ENCODE data around the gene MCRS1. TPM values are rescaled to one million over a fixed set of nuclear protein-coding genes. Genes with fewer than 3 reads are reported as not detected.

Gene MCRS1
- total RNA-seq, 1 experiment from 2014 or later, result 86.8 TPM

DNA sequence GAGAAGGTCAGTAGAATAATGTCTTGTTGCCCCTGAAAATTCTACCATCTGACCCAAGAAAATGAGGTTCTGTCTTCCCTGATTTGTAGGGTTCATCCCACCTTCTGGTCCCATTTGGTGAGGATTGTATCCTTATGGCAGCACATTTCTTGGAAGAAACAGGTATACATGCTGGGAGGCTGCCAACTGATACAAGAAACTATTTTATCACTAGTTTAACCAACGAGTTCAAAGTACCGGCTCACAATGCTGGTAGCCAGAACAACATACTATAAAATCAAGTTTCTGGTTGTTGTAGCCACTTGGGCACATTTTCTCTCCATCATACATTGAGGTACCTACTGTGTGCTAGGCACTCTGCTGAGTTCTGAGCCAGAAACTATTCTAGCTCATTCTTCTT lies 36.2 kb downstream of the MCRS1 start:
- Histone ChIP-seq H3K4me3 (ENCODE audit: low read length) (no peak overlapping the region), H3K27ac (ENCODE audit: low read length) (no peak overlapping the region), H3K9me2 (replicated peaks; ENCODE audit: low read length) (no peaks in the 10 kb centered on the region), H3F3A (ENCODE audit: low read length, unreplicated experiment) (peaks cover 4% of the 10 kb centered on the region), H3K36me3 (ENCODE audit: low read depth, low read length) (peaks cover 7% of the 10 kb centered on the region), H2AFZ (ENCODE audit: low read length) (no peak overlapping the region), H3K9me3 (ENCODE audit: low read length) (no peaks in the 10 kb centered on the region), H3K4me2 (ENCODE audit: low read length) (no peak overlapping the region), H4K20me1 (ENCODE audit: low read length) (no peaks in the 10 kb centered on the region), H3K27me3 (ENCODE audit: low read length) (no peaks in the 10 kb centered on the region), H3K79me2 (ENCODE audit: low read length) (no peaks in the 10 kb centered on the region), H3K9ac (ENCODE audit: low read length) (no peak overlapping the region), H3K4me1 (ENCODE audit: insufficient read depth, low read length) (peaks cover 9% of the 10 kb centered on the region)
- TF ChIP-seq EZH2phosphoT487 (IDR thresholded peaks at IDR 0.05; ENCODE audit: borderline replicate concordance, low read length), result no peak
- TF ChIP-seq EZH2 (IDR thresholded peaks at IDR 0.05; ENCODE audit: low read length, unreplicated experiment), result no peak
- TF ChIP-seq CTCF (conservative IDR thresholded peaks at IDR 0.05; ENCODE audit: low read depth, low read length), result no peak
- DNase-seq, result no peak
- ATAC-seq, result no peak
- ChIA-PET CTCF (no interaction called here), POLR2A (ENCODE audit: unreplicated experiment) (no interaction called here)
- intact Hi-C loops (cut with micrococcal nuclease), result no loop called here
- BruUV-seq (replicated peaks), result no TSS peak

DNA sequence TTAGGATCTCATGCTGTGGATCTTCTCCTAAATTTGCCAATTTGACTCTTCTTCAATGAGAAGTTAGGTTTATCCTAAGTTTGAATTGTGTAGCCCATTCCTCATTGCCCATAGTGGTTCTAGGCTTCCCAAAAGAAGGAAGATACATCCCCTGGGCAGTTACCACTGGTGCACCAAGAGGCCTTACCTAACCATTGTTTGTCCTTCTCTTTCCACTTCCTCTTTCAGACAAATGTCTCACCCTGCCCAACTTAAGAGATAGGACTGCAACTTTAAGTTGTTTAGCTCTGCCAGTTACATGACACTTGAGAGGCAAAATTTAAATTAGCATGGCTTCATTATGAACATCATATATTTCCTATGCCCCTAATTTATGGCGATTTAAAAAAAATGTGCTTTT lies 38.5 kb downstream of the MCRS1 start:
- ChIA-PET POLR2A (ENCODE audit: unreplicated experiment) (interaction anchor here (0.6 kb wide), 2 partner anchors 9 to 62 kb away, joined by 3 to 5 read pairs; no protein-coding TSS in a partner anchor), CTCF (no interaction called here)
- Histone ChIP-seq H3K4me1 (ENCODE audit: insufficient read depth, low read length) (0 out of 2 replicates have a peak, but pooled peaks cover 4% of the 10 kb centered on the region), H2AFZ (ENCODE audit: low read length) (no peak overlapping the region), H3K4me2 (ENCODE audit: low read length) (no peak overlapping the region), H3K9me2 (replicated peaks; ENCODE audit: low read length) (no peaks in the 10 kb centered on the region), H4K20me1 (ENCODE audit: low read length) (no peaks in the 10 kb centered on the region), H3K27me3 (ENCODE audit: low read length) (no peaks in the 10 kb centered on the region), H3K79me2 (ENCODE audit: low read length) (no peaks in the 10 kb centered on the region), H3K9ac (ENCODE audit: low read length) (no peak overlapping the region), H3K4me3 (ENCODE audit: low read length) (no peak overlapping the region), H3K9me3 (ENCODE audit: low read length) (no peaks in the 10 kb centered on the region), H3K36me3 (ENCODE audit: low read depth, low read length) (peaks cover 19% of the 10 kb centered on the region), H3K27ac (ENCODE audit: low read length) (no peak overlapping the region), H3F3A (ENCODE audit: low read length, unreplicated experiment) (no peaks in the 10 kb centered on the region)
- no TSS peak for BruUV-seq (replicated peaks)
- intact Hi-C loops (cut with micrococcal nuclease), result no loop called here
- TF ChIP-seq EZH2phosphoT487 (IDR thresholded peaks at IDR 0.05; ENCODE audit: borderline replicate concordance, low read length), result no peak
- no peak for TF ChIP-seq EZH2 (IDR thresholded peaks at IDR 0.05; ENCODE audit: low read length, unreplicated experiment)
- no peak for TF ChIP-seq CTCF (conservative IDR thresholded peaks at IDR 0.05; ENCODE audit: low read depth, low read length)
- DNase-seq (no peak), ATAC-seq (no peak; the same call in 1 of the 2 replicates)

- Histone ChIP-seq H4K20me1 (ENCODE audit: low read length) (no peaks in the 10 kb centered on the region), H3K9me3 (ENCODE audit: low read length) (no peaks in the 10 kb centered on the region), H3K27me3 (ENCODE audit: low read length) (no peaks in the 10 kb centered on the region), H3F3A (ENCODE audit: low read length, unreplicated experiment) (no peaks in the 10 kb centered on the region), H3K27ac (ENCODE audit: low read length) (no peak overlapping the region), H3K36me3 (ENCODE audit: low read depth, low read length) (peaks cover 19% of the 10 kb centered on the region), H3K4me1 (ENCODE audit: insufficient read depth, low read length) (0 out of 2 replicates have a peak, but pooled peaks cover 4% of the 10 kb centered on the region), H3K4me3 (ENCODE audit: low read length) (no peak overlapping the region), H3K79me2 (ENCODE audit: low read length) (no peaks in the 10 kb centered on the region), H2AFZ (ENCODE audit: low read length) (no peak overlapping the region), H3K4me2 (ENCODE audit: low read length) (no peak overlapping the region), H3K9ac (ENCODE audit: low read length) (no peak overlapping the region), H3K9me2 (replicated peaks; ENCODE audit: low read length) (no peaks in the 10 kb centered on the region)
- no peak for ATAC-seq
- no TSS peak for BruUV-seq (replicated peaks)
- intact Hi-C loops (cut with micrococcal nuclease), result no loop called here
- TF ChIP-seq EZH2 (IDR thresholded peaks at IDR 0.05; ENCODE audit: low read length, unreplicated experiment), result no peak
- TF ChIP-seq EZH2phosphoT487 (IDR thresholded peaks at IDR 0.05; ENCODE audit: borderline replicate concordance, low read length), result no peak
- no peak for TF ChIP-seq CTCF (conservative IDR thresholded peaks at IDR 0.05; ENCODE audit: low read depth, low read length)
- no peak for DNase-seq
- ChIA-PET CTCF (no interaction called here), POLR2A (ENCODE audit: unreplicated experiment) (no interaction called here)
Observed at GRCh38 chr12:49527361-49528130, 40.4 kb downstream of the MCRS1 start.

Data from PC-3 (cell line).